GM18868 (cell line): ENCODE data around the gene SORBS2.
"Not testable (repeated sequence)": the region's sequence is repeated elsewhere in the genome, so short reads cannot be mapped to it uniquely, and the experiment has no call there.

ENCODE experiments used
- ATAC-seq: cut with Tn5 transposase; IDR thresholded peaks from one replicate; pipeline ENCODE4 v1.9.1; 2021; ENCODE audit warnings: mild to moderate bottlenecking, moderate library complexity; ENCODE audit not compliant: unreplicated experiment

The SORBS2 gene

GRCh38 chr4:185717377-185717741 lies 94.6 kb downstream of the SORBS2 start:
- no peak for ATAC-seq

DNA sequence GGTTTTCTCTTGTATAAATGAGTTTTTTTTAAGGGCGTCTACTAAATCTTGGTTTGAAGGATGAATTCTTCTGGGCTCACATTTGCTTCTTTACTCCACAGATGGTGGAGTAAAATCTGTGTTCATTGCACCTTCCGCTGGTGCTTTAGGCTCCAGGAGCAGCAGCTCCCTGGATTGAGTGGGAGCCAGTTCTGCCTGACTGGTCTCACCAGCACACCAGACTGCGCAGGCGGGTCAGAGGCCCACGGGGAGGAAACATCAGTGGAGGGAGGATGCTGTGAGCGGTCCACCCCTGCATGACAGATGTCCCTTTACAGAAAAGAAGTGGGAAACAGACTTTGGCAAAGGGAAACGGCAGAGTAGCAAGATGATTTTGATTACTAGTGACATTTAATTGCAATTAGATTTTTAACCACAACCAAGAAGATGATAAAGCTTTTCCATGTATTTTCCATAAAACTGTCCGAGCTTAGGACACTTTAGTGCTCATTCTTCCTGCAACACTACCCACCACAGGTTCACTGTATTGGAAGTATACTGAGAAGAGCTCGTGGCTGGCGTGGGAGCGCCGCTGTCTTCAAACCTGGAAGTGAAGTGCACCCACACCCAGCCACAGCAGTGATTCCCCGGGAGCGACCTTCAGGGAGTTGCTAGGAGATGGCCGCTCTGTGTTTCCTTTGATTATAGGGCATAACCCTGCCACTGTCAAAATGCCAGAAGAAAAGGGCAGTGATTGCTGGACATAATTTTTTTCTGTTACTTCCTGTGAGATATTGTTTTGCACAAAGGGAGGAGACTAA lies 95.2 kb downstream of the SORBS2 start:
- ATAC-seq = no peak

- no peak for ATAC-seq
Measured at GRCh38 chr4:185716141-185716551, 95.8 kb downstream of the SORBS2 start.

- not testable (repeated sequence) for ATAC-seq
Measured at GRCh38 chr4:185714524-185714923, 97.5 kb downstream of the SORBS2 start.

DNA sequence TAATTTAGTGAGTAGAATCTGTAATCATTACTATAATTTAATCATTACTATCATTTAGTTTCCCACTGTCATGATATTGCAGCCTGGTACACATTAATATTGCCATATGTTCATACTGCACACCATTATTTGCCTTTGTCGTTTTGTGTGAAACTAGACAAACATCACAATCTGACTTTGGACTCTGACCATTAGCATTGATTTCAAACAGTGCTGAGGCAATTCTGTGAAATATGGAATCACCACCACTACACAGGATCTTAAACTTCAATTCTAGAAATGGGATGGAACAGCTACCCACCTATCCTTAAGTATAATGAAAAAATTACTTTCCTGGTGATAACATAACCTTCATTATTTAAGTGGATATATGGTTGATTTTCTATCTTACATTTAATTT lies 98.3 kb downstream of the SORBS2 start:
- ATAC-seq = no peak

DNA sequence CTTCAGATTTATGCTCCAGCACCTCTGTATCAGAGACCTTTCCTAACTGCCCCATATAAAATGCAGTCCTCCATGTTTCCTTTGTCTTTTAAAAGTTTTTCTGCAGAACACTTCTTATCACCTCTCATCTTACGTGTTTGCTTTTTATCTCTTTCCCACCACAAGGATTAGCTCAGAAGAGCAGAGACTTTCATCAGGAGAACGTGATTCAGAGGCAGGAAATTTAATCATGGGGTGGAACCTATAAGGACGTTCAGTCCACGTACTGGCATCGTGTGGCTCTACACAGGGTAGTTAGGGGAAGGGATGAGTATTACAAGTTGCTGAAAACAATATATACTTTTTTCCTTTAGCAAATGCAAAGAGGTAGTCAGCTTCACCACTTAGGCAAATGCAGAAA lies 98.7 kb downstream of the SORBS2 start:
- ATAC-seq = no peak

DNA sequence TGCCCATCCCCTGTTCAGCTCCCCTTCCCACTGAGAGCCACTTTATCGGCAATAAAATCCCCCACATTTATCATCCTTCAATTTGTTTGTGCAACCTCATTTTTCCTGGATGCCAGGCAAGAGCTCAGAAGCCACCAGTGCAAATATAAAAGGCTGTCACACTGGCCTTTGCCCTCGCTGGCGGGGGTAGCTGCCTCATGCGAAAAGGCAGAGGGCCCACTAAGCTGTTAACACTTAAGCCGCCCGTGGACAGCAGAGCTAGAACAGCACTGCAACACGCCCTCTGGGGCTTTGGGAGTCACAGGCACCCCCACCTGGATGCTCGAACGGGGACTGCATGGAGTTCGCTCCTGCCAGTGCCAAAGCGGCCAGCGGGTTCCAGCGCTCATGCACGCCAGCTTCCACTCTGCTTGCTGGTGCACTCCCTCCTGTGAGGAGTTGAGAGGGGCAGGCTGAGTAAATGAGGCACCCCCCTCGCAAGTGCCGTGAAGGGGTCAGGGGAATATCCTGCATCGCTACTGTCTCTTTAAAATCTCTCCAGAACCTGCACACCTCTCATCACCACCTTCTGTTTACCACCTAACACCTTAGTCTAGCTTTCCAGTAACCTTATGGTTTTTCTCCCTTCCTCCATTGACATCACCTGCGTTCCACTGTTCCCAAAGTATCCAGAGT lies 99.5 kb downstream of the SORBS2 start:
- no peak for ATAC-seq

DNA sequence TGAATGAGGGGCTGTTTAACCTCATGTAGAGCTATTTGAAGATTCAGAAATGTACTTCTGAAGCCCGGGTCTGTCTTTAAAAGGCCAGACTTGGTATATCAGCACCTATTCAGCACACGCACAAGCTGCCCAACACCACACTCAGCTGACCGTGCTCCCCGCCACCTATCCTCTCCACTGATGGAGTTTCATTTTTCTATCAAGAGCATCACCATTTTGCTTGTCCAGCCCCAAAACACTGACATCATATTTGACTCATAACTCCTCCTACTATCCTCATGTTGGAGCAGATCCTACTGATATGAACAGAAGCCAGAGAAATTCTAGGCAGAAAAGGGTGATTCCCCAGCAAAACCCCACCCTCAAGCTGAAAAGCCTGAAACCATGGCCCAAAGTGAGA lies 100.3 kb downstream of the SORBS2 start:
- no peak for ATAC-seq

GRCh38 chr4:185710487-185710995 lies 101.5 kb downstream of the SORBS2 start:
- ATAC-seq = no peak

GRCh38 chr4:185709802-185710486 lies 102.0 kb downstream of the SORBS2 start:
- no peak for ATAC-seq

GRCh38 chr4:185708348-185708747 lies 103.6 kb downstream of the SORBS2 start:
- ATAC-seq = no peak

DNA sequence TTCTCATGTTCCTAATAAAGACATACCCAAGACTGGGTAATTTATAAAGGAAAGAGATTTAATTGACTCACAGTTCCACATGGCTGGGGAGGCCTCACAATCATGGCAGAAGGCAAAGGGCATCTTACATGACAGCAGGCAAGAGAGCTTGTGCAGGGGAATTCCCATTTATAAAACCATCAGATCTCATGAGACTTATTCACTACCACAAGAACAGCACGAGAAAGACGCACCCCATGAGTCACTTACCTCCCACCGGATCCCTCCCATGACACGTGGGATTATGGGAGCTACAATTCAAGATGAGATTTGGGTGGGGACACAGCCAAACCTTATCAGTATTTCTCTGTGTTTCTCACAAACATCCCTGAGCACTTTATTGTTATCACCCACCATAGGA lies 104.4 kb downstream of the SORBS2 start:
- ATAC-seq = peak; percentile 86

DNA sequence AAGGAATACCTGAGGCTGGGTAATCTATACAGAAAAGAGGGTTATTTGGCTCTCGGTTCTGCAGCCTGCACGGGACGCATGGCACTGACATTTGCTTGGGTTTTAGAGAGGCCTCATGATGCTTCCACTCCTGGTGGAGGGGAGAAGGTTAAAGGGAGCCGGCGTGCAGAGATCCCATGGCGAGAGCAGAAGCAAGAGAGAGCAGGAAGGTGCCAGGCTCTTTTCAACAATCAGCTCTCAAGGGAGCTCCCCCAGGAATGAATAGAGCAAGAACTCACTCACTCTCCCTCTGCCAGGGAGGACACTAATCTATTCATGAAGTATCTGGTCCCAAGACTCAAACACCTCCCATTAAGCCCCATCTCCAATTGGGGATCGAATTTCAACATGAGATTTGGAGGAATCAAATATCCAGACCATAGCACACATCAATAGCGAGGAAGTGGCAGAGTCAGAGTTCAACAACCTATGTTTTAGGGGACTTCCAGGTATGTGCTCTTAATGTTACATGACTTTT lies 109.8 kb downstream of the SORBS2 start:
- ATAC-seq = no peak

DNA sequence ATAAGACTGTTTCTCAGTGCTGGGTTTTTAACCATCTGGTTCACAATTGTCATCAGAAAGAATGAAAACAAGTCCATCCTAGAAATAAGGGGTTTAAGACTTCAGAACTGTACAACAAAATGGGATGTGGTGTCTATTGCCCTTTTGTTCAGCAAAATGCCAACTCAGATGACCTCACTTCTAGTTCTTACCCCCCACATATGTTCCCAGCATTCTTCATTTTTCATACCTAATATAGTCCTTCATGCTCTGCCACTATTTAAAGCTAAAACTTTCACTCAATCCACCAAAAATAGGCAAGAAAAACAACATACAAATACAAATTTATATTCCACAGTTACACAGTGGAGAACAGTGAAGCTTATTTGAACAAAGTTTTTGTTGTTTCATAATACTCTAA lies 111.4 kb downstream of the SORBS2 start:
- no peak for ATAC-seq

- ATAC-seq = no peak
Measured at GRCh38 chr4:185700048-185700447, 111.9 kb downstream of the SORBS2 start.

DNA sequence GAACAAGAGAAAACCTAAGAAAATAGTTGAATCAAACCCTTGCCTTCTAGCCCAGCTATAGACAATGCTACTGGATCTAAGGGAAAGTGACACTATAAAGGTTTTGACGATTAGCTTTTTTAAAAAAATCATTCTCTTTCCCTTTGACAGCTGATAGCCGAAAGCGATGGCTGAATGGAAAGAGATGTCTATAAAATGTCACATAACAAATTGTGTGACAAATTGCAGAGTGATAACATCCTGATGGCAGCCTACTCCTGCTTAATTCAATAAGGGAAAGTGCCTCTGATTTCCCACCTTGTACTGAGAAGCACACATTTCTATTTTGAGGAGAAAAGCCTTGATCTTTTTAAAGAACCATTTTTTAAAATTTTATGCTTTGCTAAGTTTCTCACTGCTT lies 114.5 kb downstream of the SORBS2 start:
- ATAC-seq = no peak

DNA sequence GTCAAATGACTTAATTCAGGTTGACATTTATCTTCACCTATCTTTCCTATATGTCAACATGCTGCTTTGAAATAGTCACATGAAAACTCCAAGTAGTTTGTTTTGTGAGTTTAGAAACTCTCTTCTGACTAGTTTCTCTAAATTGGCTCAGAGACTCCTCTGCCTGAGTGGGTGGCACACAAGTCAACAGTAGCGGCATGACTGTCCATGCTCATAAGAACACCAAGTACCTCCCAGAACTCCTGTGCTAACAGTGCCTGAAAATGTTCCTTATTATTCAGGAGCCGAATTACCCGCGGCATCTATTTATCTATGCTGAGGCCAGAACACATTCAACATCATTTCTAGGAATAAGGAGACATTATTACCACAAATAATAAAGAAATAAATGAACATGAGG lies 116.3 kb downstream of the SORBS2 start:
- ATAC-seq = no peak

DNA sequence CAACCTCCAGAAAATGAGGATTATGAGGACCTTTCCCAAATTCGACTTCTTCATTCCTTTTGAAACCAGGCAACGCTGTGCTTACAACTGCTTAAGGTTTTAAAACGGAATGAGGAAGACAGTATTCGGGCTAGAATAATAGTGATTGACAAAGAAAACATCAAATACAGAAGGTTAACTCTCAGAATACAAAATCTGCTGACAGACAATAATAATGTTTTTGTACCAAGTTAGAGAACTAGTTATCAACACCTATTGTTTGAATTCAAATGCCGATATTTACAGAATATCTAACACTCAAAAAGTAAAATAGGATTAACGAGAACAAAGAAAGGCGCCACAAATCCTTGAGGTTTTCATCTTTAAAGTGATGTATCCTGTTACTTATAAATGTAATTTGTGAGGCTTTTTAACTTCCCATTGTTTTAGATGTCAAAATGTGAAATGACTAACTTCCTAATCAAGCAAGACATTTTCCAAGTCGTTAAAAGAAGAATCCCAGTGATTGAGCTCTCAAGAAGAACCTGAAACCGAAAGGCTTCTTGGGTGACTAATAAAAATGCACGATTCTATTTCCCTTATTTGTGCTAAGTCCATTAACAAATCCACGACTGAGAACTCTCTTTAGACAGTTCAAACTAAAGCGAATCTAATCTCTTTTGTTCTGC lies 118.3 kb downstream of the SORBS2 start:
- ATAC-seq = no peak

- no peak for ATAC-seq
Measured at GRCh38 chr4:185689407-185689806, 122.6 kb downstream of the SORBS2 start.

DNA sequence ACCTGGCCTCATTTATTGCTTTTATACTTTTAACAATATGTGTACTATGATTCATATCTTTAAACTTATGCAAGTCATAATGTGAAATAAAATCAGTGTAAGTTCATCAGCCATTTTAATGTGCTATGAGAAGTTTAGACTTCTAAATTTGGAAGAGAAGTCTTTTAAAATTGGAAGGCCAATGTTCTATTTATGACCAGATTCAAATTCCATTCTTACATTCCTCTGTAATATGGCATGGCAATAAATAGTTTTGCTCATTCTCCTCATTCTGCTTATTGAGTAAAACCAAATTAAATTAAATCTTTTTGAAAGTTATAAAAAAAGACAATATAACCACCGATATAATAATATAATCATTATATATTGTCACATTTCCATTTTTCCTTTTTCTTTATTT lies 126.2 kb downstream of the SORBS2 start:
- no peak for ATAC-seq

DNA sequence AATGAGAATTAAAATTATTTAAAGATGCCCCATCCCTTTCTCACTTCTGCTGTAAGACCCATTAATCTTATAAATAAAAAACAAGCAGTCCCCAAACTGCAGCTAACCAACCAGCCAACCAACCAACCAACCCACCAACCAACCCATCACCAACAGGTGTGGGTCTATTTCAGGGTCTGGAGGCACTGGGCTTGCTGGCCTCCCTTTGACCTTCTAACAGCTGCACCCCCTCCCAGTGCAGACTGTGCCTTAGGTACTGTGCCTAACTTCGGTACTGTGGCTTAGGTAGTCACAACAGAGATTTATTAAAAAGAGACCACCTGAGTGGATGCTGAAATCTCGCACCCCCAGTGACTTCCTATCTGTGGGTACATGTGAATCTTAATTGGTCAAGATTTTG lies 128.1 kb downstream of the SORBS2 start:
- ATAC-seq = no peak
